OCI-LY1 (cell line): Measurements from ENCODE around the gene USP9Y.

Experiments used
- CTCF ChIP-seq: fragments of 200-600 bp; sonication (generic), shearing (Covaris generic); IDR thresholded peaks from 2 replicates; pipeline ENCODE4 v1.5.1; 2017; ENCODE audit warnings: mild to moderate bottlenecking, antibody characterized with exemption, low read length, moderate library complexity, mixed read lengths
- EZH2 ChIP-seq: fragments of 200-600 bp; sonication (generic), shearing (Covaris generic); IDR thresholded peaks from 2 replicates; pipeline ENCODE4 v1.8.0; 2017; ENCODE audit warnings: borderline replicate concordance, mixed run types, mild to moderate bottlenecking, antibody characterized with exemption, low read length, moderate library complexity, mixed read lengths

- TF ChIP-seq EZH2 (no peak), CTCF (no peak)
Observed at GRCh38 chrY:12729746-12730145, 28.7 kb downstream of the USP9Y start.
